B cell (primary cell): ENCODE data around the gene RASGRF2. TPM values are rescaled to one million over a fixed set of nuclear protein-coding genes. Genes with fewer than 3 reads are reported as not detected.

Source experiments
- ATAC-seq: fragments of 200-7000 bp; cut with Tn5 transposase; one replicate; pipeline ENCODE4 v1.10.0; 2021; ENCODE audit warnings: low read depth, mild to moderate bottlenecking, moderate number of reproducible peaks, moderate library complexity
- CTCF ChIA-PET: fragments of 350-600 bp; sonication (Branson Sonifier 250); formaldehyde crosslinking; loops from one replicate; lab custom pipeline; 2021; ENCODE audit warnings: antibody characterized with exemption, inconsistent platforms; lab: Charles Lee
- POLR2A ChIA-PET: fragments of 350-600 bp; sonication (Branson Sonifier 250); formaldehyde crosslinking; loops from one replicate; lab custom pipeline; 2021; ENCODE audit warnings: antibody characterized with exemption; lab: Charles Lee
- DNase-seq: peaks from one replicate; pipeline ENCODE4 v3.0.0; 2013
- H2AFZ ChIP-seq: 2 replicates; pipeline ENCODE4 v1.6.1; 2012; ENCODE audit warnings: mild to moderate bottlenecking, low read depth, low read length; ENCODE audit not compliant: insufficient read depth, poor library complexity, severe bottlenecking
- H3K27ac ChIP-seq, 2 donors: 1 replicate in 1 of 2; 2 replicates in 1 of 2; pipeline ENCODE4 v1.5.1; 2012 to 2013; ENCODE audit warnings: low read length in 2 of 2, mild to moderate bottlenecking in 2 of 2, moderate library complexity in 1 of 2
- H3K27me3 ChIP-seq, 4 experiments: fragments of 200-600 bp in 1 of 4; sonication (generic) in 1 of 4; replicated peaks in 1 of 4; 1 replicate in 2 of 4; 2 replicates in 2 of 4; pipeline versions ENCODE4 v1.6.1 to v1.7.0; 2013 to 2016; ENCODE audit warnings: low read length in 3 of 4, mild to moderate bottlenecking in 2 of 4, mixed read lengths in 1 of 4, moderate library complexity in 1 of 4; ENCODE audit not compliant: insufficient read depth in 4 of 4, control insufficient read depth in 3 of 4; ENCODE audit errors: control extremely low read depth in 1 of 4
- H3K36me3 ChIP-seq, 2 experiments: replicated peaks in 1 of 2; 1 replicate in 1 of 2; 2 replicates in 1 of 2; pipeline versions ENCODE4 v1.6.1 to v1.7.1; 2013; ENCODE audit warnings: low read length in 1 of 2; ENCODE audit not compliant: insufficient read depth in 2 of 2, control insufficient read depth in 1 of 2; ENCODE audit errors: control extremely low read depth in 1 of 2, extremely low read depth in 1 of 2
- H3K4me1 ChIP-seq, 2 donors: fragments of 200-600 bp in 1 of 2; sonication (generic) in 1 of 2; 1 replicate in 1 of 2; 2 replicates in 1 of 2; pipeline versions ENCODE4 v1.5.1 to v1.6.1; 2013 to 2017; ENCODE audit warnings: low read length in 2 of 2; ENCODE audit not compliant: control insufficient read depth in 2 of 2, insufficient read depth in 2 of 2
- H3K4me2 ChIP-seq: replicated peaks from 2 replicates; pipeline ENCODE3; 2012; ENCODE audit warnings: mild to moderate bottlenecking, low read depth, low read length; ENCODE audit not compliant: poor library complexity, severe bottlenecking
- H3K4me3 ChIP-seq, 5 experiments: fragments of 200-600 bp in 1 of 5; sonication (generic) in 1 of 5; 1 replicate in 3 of 5; 2 replicates in 2 of 5; pipeline versions ENCODE4 v1.5.1 to v1.7.0; 2011 to 2016; ENCODE audit warnings: low read length in 4 of 5, mild to moderate bottlenecking in 4 of 5, low read depth in 2 of 5, control low read depth in 1 of 5, moderate library complexity in 1 of 5; ENCODE audit not compliant: insufficient read depth in 1 of 5; ENCODE audit errors: control extremely low read depth in 1 of 5, extremely low read depth in 1 of 5
- H3K79me2 ChIP-seq: fragments of 200-600 bp; sonication (generic); one replicate; pipeline ENCODE4 v1.6.0; 2016; ENCODE audit warnings: low read length; ENCODE audit not compliant: control insufficient read depth, insufficient read depth
- H3K9ac ChIP-seq: fragments of 200-600 bp; sonication (generic); 2 replicates; pipeline ENCODE4 v1.6.1; 2017; ENCODE audit warnings: mild to moderate bottlenecking, low read length, moderate library complexity
- H3K9me3 ChIP-seq, 3 donors: one replicate each; pipeline versions ENCODE4 v1.6.1 to v1.7.1; 2013; ENCODE audit warnings: low read length in 2 of 3; ENCODE audit not compliant: control insufficient read depth in 2 of 3, insufficient read depth in 1 of 3; ENCODE audit errors: control extremely low read depth in 1 of 3
- H4K20me1 ChIP-seq: 2 replicates; pipeline ENCODE4 v1.6.0; 2012; ENCODE audit warnings: mild to moderate bottlenecking, low read length; ENCODE audit not compliant: insufficient read depth, control insufficient read depth, poor library complexity, severe bottlenecking
- H3K27ac Mint-ChIP-seq: one replicate; pipeline ENCODE4 v1.8.0; 2021; ENCODE audit warnings: mixed read lengths
- H3K27me3 Mint-ChIP-seq: one replicate; pipeline ENCODE4 v1.8.0; 2021; ENCODE audit warnings: mixed read lengths
- H3K4me1 Mint-ChIP-seq: one replicate; pipeline ENCODE4 v1.8.0; 2021; ENCODE audit warnings: mixed read lengths
- H3K4me3 Mint-ChIP-seq: one replicate; pipeline ENCODE4 v1.8.0; 2021; ENCODE audit warnings: mixed read lengths
- H3K9me3 Mint-ChIP-seq: one replicate; pipeline ENCODE4 v1.8.0; 2022; ENCODE audit warnings: mixed read lengths; ENCODE audit not compliant: insufficient read depth
- CTCF ChIP-seq: fragments of 200-600 bp; IDR thresholded peaks from one replicate; pipeline ENCODE4 v1.8.0; 2022; ENCODE audit warnings: antibody characterized with exemption, mild to moderate bottlenecking
- EZH2 ChIP-seq: IDR thresholded peaks from 2 replicates; pipeline ENCODE4 v1.6.1; 2012; ENCODE audit warnings: borderline replicate concordance, low read depth, mild to moderate bottlenecking, moderate library complexity, low read length; ENCODE audit not compliant: insufficient read depth, poor library complexity, severe bottlenecking
- WGBS: methylation state at CpG from one replicate; pipeline ENCODE4 v1.1.5; 2013; ENCODE audit warnings: missing lambda C conversion rate; ENCODE audit not compliant: insufficient coverage; 5-methylcytosine and 5-hydroxymethylcytosine counted together
- intact Hi-C: fragments of 100-400 bp; cut with micrococcal nuclease; formaldehyde crosslinking; loops from one replicate; pipeline ENCODE4 v1.10.0; 2022
- polyA plus RNA-seq: library from polyadenylated mRNA; depleted of rRNA; stranded (reverse); fragments of >200 nt; gene quantifications from 2 replicates; pipeline ENCODE4 v1.2.3, GENCODE V29; 2012
- total RNA-seq, 2 donors: library from RNA; stranded (reverse); fragments of 120-200 nt in 1 of 2; gene quantifications; 1 replicate in 1 of 2; 2 replicates in 1 of 2; pipeline versions ENCODE4 v1.2.3 to v1.2.4, GENCODE V29; 2013 to 2022

Gene RASGRF2
- total and polyA plus RNA-seq, 2 donors (not counting 1 experiment from before 2014, with no cell fraction given) = 0.04 to 0.37 TPM

GRCh38 chr5:81244451-81244850 is 284.3 kb downstream of the RASGRF2 start:
- no peak overlapping the region for H2AFZ ChIP-seq
- H3K79me2 ChIP-seq = no peaks in the 10 kb centered on the region
- H3K9me3 ChIP-seq = peaks cover 0 to under 1% (median 0%) of the 10 kb centered on the region in 3 donors
- no peak overlapping the region for H3K9ac ChIP-seq
- no peaks in the 10 kb centered on the region for H3K36me3 ChIP-seq
- H3K27me3 Mint-ChIP-seq = no peaks in the 10 kb centered on the region
- H3K4me3 ChIP-seq = no peak overlapping the region
- CTCF ChIA-PET = interaction anchor here (0.6 to 0.7 kb wide), 2 partner anchors 52 to 66 kb away, joined by 3 read pairs; no protein-coding TSS in a partner anchor
- H3K4me2 ChIP-seq = no peak overlapping the region
- H4K20me1 ChIP-seq = no peaks in the 10 kb centered on the region
- intact Hi-C loops = no loop called here
- POLR2A ChIA-PET = no interaction called here
- no peak overlapping the region for H3K27ac Mint-ChIP-seq
- no peaks in the 10 kb centered on the region for H3K27me3 ChIP-seq
- H3K27ac ChIP-seq = no peak overlapping the region
- WGBS = 90% methylated on average over 4 of the region's 4 CpGs
- no peak for ATAC-seq
- H3K4me3 Mint-ChIP-seq = no peak overlapping the region
- H3K4me1 Mint-ChIP-seq = no peaks in the 10 kb centered on the region
- no peaks in the 10 kb centered on the region for H3K4me1 ChIP-seq
- no peaks in the 10 kb centered on the region for H3K9me3 Mint-ChIP-seq
- DNase-seq = no peak
- TF ChIP-seq EZH2 (no peak), CTCF (no peak)

- no peak overlapping the region for H3K27ac ChIP-seq
- no peaks in the 10 kb centered on the region for H3K79me2 ChIP-seq
- H3K4me2 ChIP-seq = no peak overlapping the region
- no peak overlapping the region for H3K9ac ChIP-seq
- no peak for DNase-seq
- no peak for ATAC-seq
- H4K20me1 ChIP-seq = no peaks in the 10 kb centered on the region
- H2AFZ ChIP-seq = no peak overlapping the region
- H3K4me1 ChIP-seq = no peaks in the 10 kb centered on the region
- H3K4me3 ChIP-seq = no peak overlapping the region
- 98% methylated on average over 5 of the region's 5 CpGs for WGBS
- TF ChIP-seq EZH2 = no peak
- no peak for TF ChIP-seq CTCF
- no peaks in the 10 kb centered on the region for H3K27me3 Mint-ChIP-seq
- H3K9me3 Mint-ChIP-seq = no peaks in the 10 kb centered on the region
- ChIA-PET CTCF (no interaction called here), POLR2A (no interaction called here)
- H3K27me3 ChIP-seq = no peaks in the 10 kb centered on the region
- H3K4me3 Mint-ChIP-seq = no peak overlapping the region
- H3K36me3 ChIP-seq = no peaks in the 10 kb centered on the region
- intact Hi-C loops = no loop called here
- H3K27ac Mint-ChIP-seq = no peak overlapping the region
- no peaks in the 10 kb centered on the region for H3K4me1 Mint-ChIP-seq
- no peaks in the 10 kb centered on the region for H3K9me3 ChIP-seq
These were observed 285.7 kb downstream of the RASGRF2 start for GRCh38 chr5:81245871-81246235.
